DND-41 (cell line): ENCODE data around the gene SCD5.

Experiments used
- ATAC-seq: fragments of 200-7000 bp; cut with Tn5 transposase; 3 replicates; pipeline ENCODE4 v1.9.1; 2021; ENCODE audit warnings: low read depth; ENCODE audit not compliant: insufficient read depth
- DNase-seq: peaks from one replicate; pipeline ENCODE4 v3.0.0-alpha.2; 2020
- H2AFZ ChIP-seq: 2 replicates; pipeline ENCODE4 v1.6.0; 2012; ENCODE audit warnings: low read depth, low read length
- H3K27ac ChIP-seq: 2 replicates; pipeline ENCODE4 v1.5.1; 2012; ENCODE audit warnings: low read length, inconsistent platforms
- H3K27me3 ChIP-seq: fragments of 200-600 bp; sonication (generic); 2 replicates; pipeline ENCODE4 v1.6.0; 2012; ENCODE audit warnings: low read length, mild to moderate bottlenecking, inconsistent platforms; ENCODE audit not compliant: insufficient read depth, poor library complexity
- H3K36me3 ChIP-seq: 2 replicates; pipeline ENCODE4 v1.5.1; 2012; ENCODE audit warnings: low read length, inconsistent platforms; ENCODE audit not compliant: insufficient read depth
- H3K4me1 ChIP-seq: 2 replicates; pipeline ENCODE4 v1.5.1; 2012; ENCODE audit warnings: mild to moderate bottlenecking, low read length; ENCODE audit not compliant: insufficient read depth
- H3K4me2 ChIP-seq: 2 replicates; pipeline ENCODE4 v1.6.0; 2012; ENCODE audit warnings: mild to moderate bottlenecking, moderate library complexity, low read length, inconsistent platforms; ENCODE audit not compliant: insufficient read depth
- H3K4me3 ChIP-seq, 2 experiments: fragments of 200-600 bp in 1 of 2; shearing (Covaris generic) in 1 of 2; 2 replicates each; pipeline ENCODE4 v1.5.1; 2012 to 2016; ENCODE audit warnings: inconsistent platforms in 2 of 2, low read length in 2 of 2, mild to moderate bottlenecking in 2 of 2, low read depth in 1 of 2, moderate library complexity in 1 of 2
- H3K79me2 ChIP-seq: 2 replicates; pipeline ENCODE4 v1.6.0; 2012; ENCODE audit warnings: low read length, inconsistent platforms; ENCODE audit not compliant: insufficient read depth
- H3K9ac ChIP-seq: 2 replicates; pipeline ENCODE4 v1.6.0; 2012; ENCODE audit warnings: low read depth, mild to moderate bottlenecking, inconsistent platforms, low read length, moderate library complexity
- H3K9me3 ChIP-seq: 2 replicates; pipeline ENCODE4 v1.5.1; 2012; ENCODE audit warnings: low read length, moderate library complexity, mild to moderate bottlenecking, inconsistent platforms; ENCODE audit not compliant: insufficient read depth, severe bottlenecking
- H4K20me1 ChIP-seq: 2 replicates; pipeline ENCODE4 v1.6.0; 2012; ENCODE audit warnings: low read length; ENCODE audit not compliant: insufficient read depth
- CTCF ChIP-seq: IDR thresholded peaks from 2 replicates; pipeline ENCODE4 v1.5.1; 2012; ENCODE audit warnings: borderline replicate concordance, low read length, moderate library complexity, mild to moderate bottlenecking; ENCODE audit not compliant: poor library complexity, severe bottlenecking; ENCODE audit errors: extremely low read depth
- EZH2 ChIP-seq: IDR thresholded peaks from 3 replicates; pipeline ENCODE4 v1.6.1; 2012; ENCODE audit warnings: borderline replicate concordance, low read depth, mild to moderate bottlenecking, moderate library complexity, low read length, inconsistent platforms; ENCODE audit not compliant: severe bottlenecking

Gene SCD5

GRCh38 chr4:82811838-82812341 is 13.3 kb upstream of the SCD5 start:
- H3K27me3 ChIP-seq = no peaks in the 10 kb centered on the region
- H4K20me1 ChIP-seq = no peaks in the 10 kb centered on the region
- H3K4me2 ChIP-seq = no peak overlapping the region
- no peak for DNase-seq
- ATAC-seq = no peak
- H3K9me3 ChIP-seq = no peaks in the 10 kb centered on the region
- H3K36me3 ChIP-seq = no peaks in the 10 kb centered on the region
- H2AFZ ChIP-seq = no peak overlapping the region
- H3K9ac ChIP-seq = no peak overlapping the region
- H3K4me1 ChIP-seq = no peaks in the 10 kb centered on the region
- no peak overlapping the region for H3K27ac ChIP-seq
- H3K4me3 ChIP-seq = no peak overlapping the region
- H3K79me2 ChIP-seq = no peaks in the 10 kb centered on the region
- TF ChIP-seq CTCF (no peak), EZH2 (no peak)

- TF ChIP-seq EZH2 = no peak
- no peak for TF ChIP-seq CTCF
These were observed 12.8 kb upstream of the SCD5 start for GRCh38 chr4:82811392-82811791.

GRCh38 chr4:82810176-82810575 is 11.6 kb upstream of the SCD5 start:
- ATAC-seq (no peak), DNase-seq (no peak)
- Histone ChIP-seq H3K27me3 (no peaks in the 10 kb centered on the region), H3K4me2 (no peak overlapping the region), H4K20me1 (no peaks in the 10 kb centered on the region), H3K9me3 (no peaks in the 10 kb centered on the region), H3K4me1 (no peaks in the 10 kb centered on the region), H3K9ac (no peak overlapping the region), H2AFZ (no peak overlapping the region), H3K4me3 (no peak overlapping the region), H3K36me3 (no peaks in the 10 kb centered on the region), H3K79me2 (no peaks in the 10 kb centered on the region), H3K27ac (no peak overlapping the region)
- TF ChIP-seq CTCF (no peak), EZH2 (no peak)

More at GRCh38 chr4:82811392-82811791, 12.8 kb upstream of the SCD5 start:
- no peak overlapping the region for H2AFZ ChIP-seq
- H3K36me3 ChIP-seq = no peaks in the 10 kb centered on the region
- no peak overlapping the region for H3K27ac ChIP-seq
- no peak overlapping the region for H3K9ac ChIP-seq
- no peak overlapping the region for H3K4me2 ChIP-seq
- no peak overlapping the region for H3K4me3 ChIP-seq
- no peaks in the 10 kb centered on the region for H3K9me3 ChIP-seq
- H3K27me3 ChIP-seq = no peaks in the 10 kb centered on the region
- no peaks in the 10 kb centered on the region for H3K79me2 ChIP-seq
- H4K20me1 ChIP-seq = no peaks in the 10 kb centered on the region
- DNase-seq (no peak), ATAC-seq (no peak)
- no peaks in the 10 kb centered on the region for H3K4me1 ChIP-seq

- H3K79me2 ChIP-seq = no peaks in the 10 kb centered on the region
- H3K9ac ChIP-seq = no peak overlapping the region
- no peaks in the 10 kb centered on the region for H3K9me3 ChIP-seq
- H3K4me3 ChIP-seq = no peak overlapping the region
- H4K20me1 ChIP-seq = no peaks in the 10 kb centered on the region
- H3K36me3 ChIP-seq = no peaks in the 10 kb centered on the region
- ATAC-seq (no peak), DNase-seq (no peak)
- no peak overlapping the region for H3K4me2 ChIP-seq
- no peaks in the 10 kb centered on the region for H3K27me3 ChIP-seq
- no peaks in the 10 kb centered on the region for H3K4me1 ChIP-seq
- no peak for TF ChIP-seq EZH2
- no peak for TF ChIP-seq CTCF
- no peak overlapping the region for H2AFZ ChIP-seq
- H3K27ac ChIP-seq = no peak overlapping the region
These were observed 11.0 kb upstream of the SCD5 start for GRCh38 chr4:82809619-82810018.
